HepG2 (cell line): ENCODE data around the gene OST4. TPM values are rescaled to one million over a fixed set of nuclear protein-coding genes. Genes with fewer than 3 reads are reported as not detected.
A peak's percentile ranks its signal among the peaks of the same experiment; 100 is the strongest.

Experiments
- ASH2L ChIP-seq: fragments of 300-600, 200-600 bp; sonication (generic); IDR thresholded peaks from 2 replicates; pipeline ENCODE4 v1.7.0; 2017; ENCODE audit warnings: low read depth, mild to moderate bottlenecking, moderate library complexity, mixed read lengths, low read length; ENCODE audit not compliant: insufficient read length
- CBX5 ChIP-seq: sonication (generic); formaldehyde crosslinking; IDR thresholded peaks from 2 replicates; pipeline ENCODE4 v1.4.0; 2020; ENCODE audit warnings: missing genetic modification reagents, borderline replicate concordance
- GATA4 ChIP-seq: sonication (generic); IDR thresholded peaks from 2 replicates; pipeline ENCODE4 v1.6.1; 2016; ENCODE audit warnings: antibody characterized with exemption, low read depth, borderline replicate concordance
- HIVEP1 ChIP-seq: sonication (generic); formaldehyde crosslinking; IDR thresholded peaks from 2 replicates; pipeline ENCODE4 v1.4.0; 2020; ENCODE audit warnings: mild to moderate bottlenecking, missing genetic modification reagents
- HMG20A ChIP-seq: IDR thresholded peaks from 2 replicates; pipeline ENCODE4 v1.6.1; 2016; ENCODE audit warnings: borderline replicate concordance
- IRF2 ChIP-seq: IDR thresholded peaks from 2 replicates; pipeline ENCODE4 v1.6.1; 2018; ENCODE audit warnings: missing genetic modification reagents, missing compliant biosample characterization
- KLF6 ChIP-seq: IDR thresholded peaks from 2 replicates; pipeline ENCODE4 v1.8.0; 2016; ENCODE audit warnings: missing biosample characterization, missing genetic modification reagents
- NCOA5 ChIP-seq: sonication (generic); formaldehyde crosslinking; IDR thresholded peaks from 2 replicates; pipeline ENCODE4 v1.4.0; 2020; ENCODE audit warnings: missing genetic modification reagents
- NKX3-1 ChIP-seq: sonication (generic); formaldehyde crosslinking; IDR thresholded peaks from 2 replicates; pipeline ENCODE4 v1.5.0; 2020; ENCODE audit warnings: missing genetic modification reagents
- NR3C1 ChIP-seq: sonication (generic); formaldehyde crosslinking; IDR thresholded peaks from 2 replicates; pipeline ENCODE4 v1.4.0; 2020; ENCODE audit warnings: missing genetic modification reagents
- NRL ChIP-seq: sonication (generic); formaldehyde crosslinking; IDR thresholded peaks from 2 replicates; pipeline ENCODE4 v1.5.0; 2020; ENCODE audit warnings: missing genetic modification reagents, mild to moderate bottlenecking, moderate library complexity, borderline replicate concordance
- POLR2AphosphoS5 ChIP-seq: IDR thresholded peaks from 2 replicates; pipeline ENCODE4 v1.6.1; 2012; ENCODE audit warnings: low read depth, low read length
- RBM22 ChIP-seq: fragments of 200-400 bp; formaldehyde crosslinking; optimal IDR thresholded peaks from 2 replicates; pipeline ENCODE3; 2017; ENCODE audit warnings: mild to moderate bottlenecking, low read length, moderate library complexity
- REXO4 ChIP-seq: sonication (generic); formaldehyde crosslinking; IDR thresholded peaks from 2 replicates; pipeline ENCODE4 v1.8.0; 2022; ENCODE audit warnings: missing genetic modification reagents, mild to moderate bottlenecking, borderline replicate concordance
- SSRP1 ChIP-seq: IDR thresholded peaks from 2 replicates; pipeline ENCODE4 v1.6.1; 2016; ENCODE audit warnings: control low read depth
- TBL1XR1 ChIP-seq: fragments of 150-350 bp; IDR thresholded peaks from 2 replicates; pipeline ENCODE4 v1.6.1; 2014; ENCODE audit warnings: borderline replicate concordance, low read length; ENCODE audit not compliant: partially characterized antibody
- TBX3 ChIP-seq: fragments of 450-650 bp; IDR thresholded peaks from 2 replicates; pipeline ENCODE4 v1.6.1; 2017; ENCODE audit warnings: antibody characterized with exemption, mild to moderate bottlenecking, inconsistent platforms, borderline replicate concordance
- ZFP62 ChIP-seq: sonication (generic); formaldehyde crosslinking; IDR thresholded peaks from 2 replicates; pipeline ENCODE4 v1.4.0; 2020; ENCODE audit warnings: missing genetic modification reagents
- ZNF251 ChIP-seq: sonication (generic); formaldehyde crosslinking; IDR thresholded peaks from 2 replicates; pipeline ENCODE4 v1.9.0; 2021; ENCODE audit warnings: mild to moderate bottlenecking, missing genetic modification reagents
- ZNF333 ChIP-seq: sonication (generic); formaldehyde crosslinking; IDR thresholded peaks from 2 replicates; pipeline ENCODE4 v1.4.0; 2020; ENCODE audit warnings: mild to moderate bottlenecking, missing genetic modification reagents, borderline replicate concordance
- ZNF432 ChIP-seq: sonication (generic); formaldehyde crosslinking; IDR thresholded peaks from 2 replicates; pipeline ENCODE4 v1.5.0; 2020; ENCODE audit warnings: missing genetic modification reagents, mild to moderate bottlenecking, borderline replicate concordance
- ZNF563 ChIP-seq: sonication (generic); formaldehyde crosslinking; IDR thresholded peaks from 2 replicates; pipeline ENCODE4 v1.8.0; 2022; ENCODE audit warnings: mild to moderate bottlenecking, moderate library complexity, missing genetic modification reagents
- ZNF567 ChIP-seq: sonication (generic); formaldehyde crosslinking; IDR thresholded peaks from 2 replicates; pipeline ENCODE4 v1.8.1; 2023; ENCODE audit warnings: mild to moderate bottlenecking, missing genetic modification reagents, borderline replicate concordance
- polyA plus RNA-seq, 8 experiments: library from polyadenylated mRNA; depleted of rRNA in 3 of 8; stranded (reverse) in 7 of 8; unstranded in 1 of 8; fragments of >200 nt; fragmentation: Illumina TruSeq in 4 of 8; extraction: Trizol in 4 of 8; gene quantifications; 2 replicates each; pipeline versions ENCODE4 v1.2.1 to v1.2.3, GENCODE V29; 2011 to 2016; ENCODE audit warnings: low read depth in 4 of 8, missing spikeins in 1 of 8, mixed read lengths in 1 of 8; ENCODE audit not compliant: insufficient read depth in 1 of 8
- total RNA-seq, 5 experiments: library from RNA; depleted of rRNA; stranded (reverse); fragments of >200 nt; fragmentation: Illumina TruSeq; extraction: Trizol; gene quantifications; 2 replicates each; pipeline ENCODE4 v1.2.3, GENCODE V29; 2016; ENCODE audit warnings: low read depth in 1 of 5
- TF ChIP-seq, protein P1 (sequence below): sonication (generic); formaldehyde crosslinking; IDR thresholded peaks from 2 replicates; pipeline ENCODE4 v1.4.0; 2020; ENCODE audit warnings: missing genetic modification reagents
- TF ChIP-seq, protein P2 (sequence below): sonication (generic); formaldehyde crosslinking; IDR thresholded peaks from 2 replicates; pipeline ENCODE4 v1.8.0; 2022; ENCODE audit warnings: mild to moderate bottlenecking, missing genetic modification reagents; ENCODE audit not compliant: insufficient replicate concordance
- TF ChIP-seq, protein P3 (sequence below): IDR thresholded peaks from 2 replicates; pipeline ENCODE4 v1.6.1; 2016; ENCODE audit warnings: mild to moderate bottlenecking

OST4 gene
- total and polyA plus RNA-seq, 2 of the 13 experiments (the other 11 are each of a cell fraction or from before 2014, with no cell fraction given): 498 to 584 TPM

DNA sequence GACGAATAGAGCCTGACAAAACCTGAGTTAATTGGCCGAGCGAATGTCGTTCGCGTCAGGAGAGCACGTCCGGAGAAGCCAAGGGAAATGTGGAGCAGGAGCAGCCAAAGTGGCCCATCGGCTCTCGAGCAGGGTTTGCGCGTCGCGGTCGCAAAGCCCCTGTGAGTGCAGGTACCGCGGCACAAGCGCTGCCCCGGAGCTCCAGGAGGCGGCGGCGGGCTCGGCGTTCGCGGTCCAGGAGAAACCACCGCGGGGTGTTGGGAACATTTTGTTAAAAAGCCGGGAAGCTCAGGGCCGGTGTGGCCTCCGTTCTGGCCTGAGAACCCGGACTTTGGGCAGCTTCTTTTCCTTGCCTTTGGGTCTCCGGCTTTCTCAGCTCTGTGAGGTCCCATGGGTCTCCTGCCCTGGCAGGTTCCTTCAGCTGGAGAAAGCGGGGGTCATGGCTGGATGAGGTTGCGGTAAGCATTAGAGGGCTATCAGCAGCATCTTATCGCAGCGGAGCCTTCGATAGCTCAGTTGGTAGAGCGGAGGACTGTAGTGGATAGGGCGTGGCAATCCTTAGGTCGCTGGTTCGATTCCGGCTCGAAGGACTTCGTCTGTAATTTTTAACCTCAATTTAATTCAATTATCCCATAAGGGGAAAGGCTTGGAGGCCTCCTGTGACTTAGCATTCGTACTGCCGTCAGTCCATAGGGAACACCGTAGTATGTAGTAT lies 21.0 kb downstream of the OST4 start (continued):
- TF ChIP-seq RBM22: peak; percentile 92
- TF ChIP-seq ZFP62 (CRISPR knock-in tag): peak; percentile 87; the same call in 1 of the 2 replicates
- peak; percentile 62 for TF ChIP-seq POLR2AphosphoS5
- no peak for TF ChIP-seq REXO4
- TF ChIP-seq ZNF333 (CRISPR knock-in tag): peak; percentile 50; the same call in 1 of the 2 replicates
- TF ChIP-seq TBL1XR1: peak; percentile 46
- TF ChIP-seq ASH2L: peak; percentile 74
- TF ChIP-seq KLF6 (CRISPR knock-in tag): peak; percentile 82; the same call in 1 of the 2 replicates
- no peak for TF ChIP-seq TBX3
- TF ChIP-seq, protein P1, sequence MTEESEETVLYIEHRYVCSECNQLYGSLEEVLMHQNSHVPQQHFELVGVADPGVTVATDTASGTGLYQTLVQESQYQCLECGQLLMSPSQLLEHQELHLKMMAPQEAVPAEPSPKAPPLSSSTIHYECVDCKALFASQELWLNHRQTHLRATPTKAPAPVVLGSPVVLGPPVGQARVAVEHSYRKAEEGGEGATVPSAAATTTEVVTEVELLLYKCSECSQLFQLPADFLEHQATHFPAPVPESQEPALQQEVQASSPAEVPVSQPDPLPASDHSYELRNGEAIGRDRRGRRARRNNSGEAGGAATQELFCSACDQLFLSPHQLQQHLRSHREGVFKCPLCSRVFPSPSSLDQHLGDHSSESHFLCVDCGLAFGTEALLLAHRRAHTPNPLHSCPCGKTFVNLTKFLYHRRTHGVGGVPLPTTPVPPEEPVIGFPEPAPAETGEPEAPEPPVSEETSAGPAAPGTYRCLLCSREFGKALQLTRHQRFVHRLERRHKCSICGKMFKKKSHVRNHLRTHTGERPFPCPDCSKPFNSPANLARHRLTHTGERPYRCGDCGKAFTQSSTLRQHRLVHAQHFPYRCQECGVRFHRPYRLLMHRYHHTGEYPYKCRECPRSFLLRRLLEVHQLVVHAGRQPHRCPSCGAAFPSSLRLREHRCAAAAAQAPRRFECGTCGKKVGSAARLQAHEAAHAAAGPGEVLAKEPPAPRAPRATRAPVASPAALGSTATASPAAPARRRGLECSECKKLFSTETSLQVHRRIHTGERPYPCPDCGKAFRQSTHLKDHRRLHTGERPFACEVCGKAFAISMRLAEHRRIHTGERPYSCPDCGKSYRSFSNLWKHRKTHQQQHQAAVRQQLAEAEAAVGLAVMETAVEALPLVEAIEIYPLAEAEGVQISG (CRISPR knock-in tag): peak; percentile 40
- TF ChIP-seq IRF2 (CRISPR knock-in tag): peak; percentile 46
- no peak for TF ChIP-seq ZNF432 (CRISPR knock-in tag)
- TF ChIP-seq ZNF251: peak; percentile 91
- TF ChIP-seq SSRP1 (CRISPR knock-in tag): no peak
- TF ChIP-seq ZNF563: peak; percentile 85; the same call in 1 of the 2 replicates
- no peak for TF ChIP-seq NKX3-1 (CRISPR knock-in tag)
- peak; percentile 90 for TF ChIP-seq NRL (CRISPR knock-in tag)
- TF ChIP-seq, protein P2, sequence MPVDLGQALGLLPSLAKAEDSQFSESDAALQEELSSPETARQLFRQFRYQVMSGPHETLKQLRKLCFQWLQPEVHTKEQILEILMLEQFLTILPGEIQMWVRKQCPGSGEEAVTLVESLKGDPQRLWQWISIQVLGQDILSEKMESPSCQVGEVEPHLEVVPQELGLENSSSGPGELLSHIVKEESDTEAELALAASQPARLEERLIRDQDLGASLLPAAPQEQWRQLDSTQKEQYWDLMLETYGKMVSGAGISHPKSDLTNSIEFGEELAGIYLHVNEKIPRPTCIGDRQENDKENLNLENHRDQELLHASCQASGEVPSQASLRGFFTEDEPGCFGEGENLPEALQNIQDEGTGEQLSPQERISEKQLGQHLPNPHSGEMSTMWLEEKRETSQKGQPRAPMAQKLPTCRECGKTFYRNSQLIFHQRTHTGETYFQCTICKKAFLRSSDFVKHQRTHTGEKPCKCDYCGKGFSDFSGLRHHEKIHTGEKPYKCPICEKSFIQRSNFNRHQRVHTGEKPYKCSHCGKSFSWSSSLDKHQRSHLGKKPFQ (CRISPR knock-in tag): no peak
- no peak; the same call in 1 of the 2 replicates for TF ChIP-seq CBX5
- no peak; the same call in 1 of the 2 replicates for TF ChIP-seq HIVEP1 (CRISPR knock-in tag)
- TF ChIP-seq NCOA5: no peak
- TF ChIP-seq ZNF567 (CRISPR knock-in tag): no peak; the same call in 1 of the 2 replicates
- TF ChIP-seq GATA4: peak; percentile 46; the same call in 1 of the 2 replicates
- no peak for TF ChIP-seq HMG20A
- TF ChIP-seq, protein P3, sequence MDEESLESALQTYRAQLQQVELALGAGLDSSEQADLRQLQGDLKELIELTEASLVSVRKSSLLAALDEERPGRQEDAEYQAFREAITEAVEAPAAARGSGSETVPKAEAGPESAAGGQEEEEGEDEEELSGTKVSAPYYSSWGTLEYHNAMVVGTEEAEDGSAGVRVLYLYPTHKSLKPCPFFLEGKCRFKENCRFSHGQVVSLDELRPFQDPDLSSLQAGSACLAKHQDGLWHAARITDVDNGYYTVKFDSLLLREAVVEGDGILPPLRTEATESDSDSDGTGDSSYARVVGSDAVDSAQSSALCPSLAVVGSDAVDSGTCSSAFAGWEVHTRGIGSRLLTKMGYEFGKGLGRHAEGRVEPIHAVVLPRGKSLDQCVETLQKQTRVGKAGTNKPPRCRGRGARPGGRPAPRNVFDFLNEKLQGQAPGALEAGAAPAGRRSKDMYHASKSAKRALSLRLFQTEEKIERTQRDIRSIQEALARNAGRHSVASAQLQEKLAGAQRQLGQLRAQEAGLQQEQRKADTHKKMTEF (CRISPR knock-in tag): peak; percentile 53; the same call in 1 of the 2 replicates
- no peak for TF ChIP-seq NR3C1 (CRISPR knock-in tag)
